Measurements from ENCODE around the gene FECH. TPM values are rescaled to one million over a fixed set of nuclear protein-coding genes. Genes with fewer than 3 reads are reported as not detected.
A peak's percentile ranks its signal among the peaks of the same experiment; 100 is the strongest.

The FECH gene
- total RNA-seq, 4 donors from 2014 or later: 60.8 to 78.4 (median 70.2) TPM

GRCh38 chr18:57533868-57534510 lies 52.5 kb downstream of the FECH start:
- no peaks in the 10 kb centered on the region for H3K27me3 ChIP-seq
- peak overlapping the region in 2 of 4 donors; percentile 51 to 64 for H3K27ac ChIP-seq
- no peak for TF ChIP-seq CTCF (IDR thresholded peaks at IDR 0.05 in 4 of 5, conservative IDR thresholded peaks at IDR 0.05 in 1 of 5)
- TF ChIP-seq POLR2A (IDR thresholded peaks at IDR 0.05): no peak
- H3K36me3 ChIP-seq: no peaks in the 10 kb centered on the region
- H3K4me3 ChIP-seq: no peak overlapping the region
- no peaks in the 10 kb centered on the region for H3K9me3 ChIP-seq
- intact Hi-C loops (cut with DNase I; ENCODE audit: low total_unique reads) (no loop called here), in situ Hi-C loops (cut with MboI; ENCODE audit: low sequenced_read_pairs in 4 of 4) (no loop called here)
- ATAC-seq (no peak), DNase-seq (no peak)
- H3K4me1 ChIP-seq: peaks cover 14 to 15% of the 10 kb centered on the region in 2 donors

- ATAC-seq (peak; percentile 64 to 66), DNase-seq (no peak)
- in situ Hi-C loops (cut with MboI; ENCODE audit: low sequenced_read_pairs in 4 of 4): no loop called here
- no peak for TF ChIP-seq CTCF (IDR thresholded peaks at IDR 0.05 in 4 of 5, conservative IDR thresholded peaks at IDR 0.05 in 1 of 5)
- no peak for TF ChIP-seq POLR2A (IDR thresholded peaks at IDR 0.05)
- Histone ChIP-seq H3K36me3 (no peaks in the 10 kb centered on the region), H3K27ac (peak overlapping the region in 3 of 4 donors; percentile 13 to 64 (median 51)), H3K27me3 (no peaks in the 10 kb centered on the region), H3K9me3 (no peaks in the 10 kb centered on the region), H3K4me1 (peaks cover 14 to 15% of the 10 kb centered on the region in 2 donors), H3K4me3 (peak overlapping the region in 3 of 4 donors; percentile 2 to 40 (median 6))
- intact Hi-C loops (cut with DNase I; ENCODE audit: low total_unique reads): no loop called here
Observed at GRCh38 chr18:57533006-57533867, 53.3 kb downstream of the FECH start.

GRCh38 chr18:57529151-57529550 lies 57.4 kb downstream of the FECH start:
- Histone ChIP-seq H3K27me3 (no peaks in the 10 kb centered on the region), H3K36me3 (no peaks in the 10 kb centered on the region), H3K4me3 (no peak overlapping the region), H3K4me1 (peaks cover 14 to 15% of the 10 kb centered on the region in 2 donors), H3K27ac (no peak overlapping the region), H3K9me3 (no peaks in the 10 kb centered on the region)
- ATAC-seq (no peak), DNase-seq (no peak)
- in situ Hi-C loops (cut with MboI; ENCODE audit: low sequenced_read_pairs in 4 of 4) (no loop called here), intact Hi-C loops (cut with DNase I; ENCODE audit: low total_unique reads) (no loop called here)
- no peak for TF ChIP-seq CTCF (IDR thresholded peaks at IDR 0.05 in 4 of 5, conservative IDR thresholded peaks at IDR 0.05 in 1 of 5)
- TF ChIP-seq POLR2A (IDR thresholded peaks at IDR 0.05): no peak

- Histone ChIP-seq H3K4me1 (peaks cover under 1 to 1% of the 10 kb centered on the region in 2 donors), H3K27ac (no peak overlapping the region), H3K9me3 (no peaks in the 10 kb centered on the region), H3K27me3 (no peaks in the 10 kb centered on the region), H3K36me3 (no peaks in the 10 kb centered on the region), H3K4me3 (no peak overlapping the region)
- intact Hi-C loops (cut with DNase I; ENCODE audit: low total_unique reads) (no loop called here), in situ Hi-C loops (cut with MboI; ENCODE audit: low sequenced_read_pairs in 4 of 4) (no loop called here)
- no peak for DNase-seq
- ATAC-seq: no peak
- TF ChIP-seq POLR2A (IDR thresholded peaks at IDR 0.05) (no peak), CTCF (IDR thresholded peaks at IDR 0.05 in 4 of 5, conservative IDR thresholded peaks at IDR 0.05 in 1 of 5) (no peak)
Observed at GRCh38 chr18:57527556-57528229, 58.8 kb downstream of the FECH start.

All from gastrocnemius medialis (tissue), 4 donors.